IMR-90 (cell line): ENCODE measurements around the gene SCAF11. TPM values are rescaled to one million over a fixed set of nuclear protein-coding genes. Genes with fewer than 3 reads are reported as not detected.

Experiments used
- ATAC-seq: fragments of 200-7000 bp; cut with Tn5 transposase; 2 replicates; pipeline ENCODE4 v1.9.1; 2020; ENCODE audit warnings: low read depth, mild to moderate bottlenecking, moderate library complexity
- BruUV-seq: library from RNA; stranded (reverse); fragments of 400-500 nt; replicated peaks from 2 replicates; lab custom pipeline; 2021; lab: Mats Ljungman, UMichigan
- CTCF ChIA-PET: fragments of 300-600 bp; formaldehyde crosslinking; extraction: SDS; loops from one replicate; lab custom pipeline; 2021; ENCODE audit warnings: antibody characterized with exemption; lab: Yijun Ruan, JAX
- POLR2A ChIA-PET: fragments of 300-600 bp; sonication (Branson Sonifier 250); formaldehyde crosslinking; loops from one replicate; lab custom pipeline; 2022; ENCODE audit warnings: antibody characterized with exemption; ENCODE audit not compliant: unreplicated experiment; lab: Charles Lee
- DNase-seq: peaks from one replicate; pipeline ENCODE4 v3.0.0; 2013
- H2AFZ ChIP-seq: replicated peaks from 2 replicates; pipeline ENCODE3; 2013; ENCODE audit warnings: low read length, mild to moderate bottlenecking; ENCODE audit not compliant: poor library complexity
- H2AK5ac ChIP-seq: 2 replicates; pipeline ENCODE4 v1.6.1; 2013; ENCODE audit warnings: low read depth, low read length, inconsistent platforms
- H2AK9ac ChIP-seq: replicated peaks from 2 replicates; pipeline ENCODE3; 2013; ENCODE audit warnings: mild to moderate bottlenecking, low read depth, low read length, moderate library complexity; ENCODE audit not compliant: poor library complexity
- H2BK120ac ChIP-seq: 2 replicates; pipeline ENCODE4 v1.6.1; 2013; ENCODE audit warnings: low read depth, low read length, inconsistent platforms
- H2BK15ac ChIP-seq: 3 replicates; pipeline ENCODE4 v1.6.1; 2013; ENCODE audit warnings: low read depth, low read length, inconsistent platforms
- H2BK20ac ChIP-seq: 2 replicates; pipeline ENCODE4 v1.6.1; 2013; ENCODE audit warnings: low read depth, mild to moderate bottlenecking, inconsistent platforms, low read length, moderate library complexity
- H2BK5ac ChIP-seq: 2 replicates; pipeline ENCODE4 v1.6.1; 2013; ENCODE audit warnings: mild to moderate bottlenecking, low read depth, low read length, inconsistent platforms; ENCODE audit not compliant: poor library complexity, severe bottlenecking
- H3K14ac ChIP-seq: replicated peaks from 2 replicates; pipeline ENCODE4 v1.6.1; 2013; ENCODE audit warnings: low read depth, low read length, inconsistent platforms
- H3K18ac ChIP-seq: 2 replicates; pipeline ENCODE4 v1.6.1; 2013; ENCODE audit warnings: low read depth, low read length, control low read depth
- H3K23ac ChIP-seq: 2 replicates; pipeline ENCODE4 v1.6.1; 2013; ENCODE audit warnings: low read depth, low read length, inconsistent platforms
- H3K27ac ChIP-seq: 2 replicates; pipeline ENCODE4 v1.5.1; 2013; ENCODE audit warnings: mild to moderate bottlenecking, control low read depth, low read length; ENCODE audit not compliant: insufficient read depth
- H3K27me3 ChIP-seq: 2 replicates; pipeline ENCODE4 v1.6.1; 2013; ENCODE audit warnings: low read length; ENCODE audit not compliant: control insufficient read depth, insufficient read depth
- H3K36me3 ChIP-seq: 2 replicates; pipeline ENCODE4 v1.6.1; 2013; ENCODE audit warnings: low read length, mixed read lengths; ENCODE audit not compliant: control insufficient read depth, insufficient read depth
- H3K4ac ChIP-seq: 2 replicates; pipeline ENCODE4 v1.6.1; 2013; ENCODE audit warnings: low read depth, low read length, inconsistent platforms
- H3K4me1 ChIP-seq: 2 replicates; pipeline ENCODE4 v1.6.1; 2013; ENCODE audit warnings: low read length, mixed read lengths; ENCODE audit not compliant: control insufficient read depth, insufficient read depth
- H3K4me2 ChIP-seq: 2 replicates; pipeline ENCODE4 v1.6.1; 2013; ENCODE audit warnings: low read depth, mild to moderate bottlenecking, control low read depth, low read length, moderate library complexity
- H3K4me3 ChIP-seq: 2 replicates; pipeline ENCODE4 v1.5.1; 2013; ENCODE audit warnings: low read depth, mild to moderate bottlenecking, control low read depth, low read length, moderate library complexity; ENCODE audit not compliant: insufficient read depth
- H3K56ac ChIP-seq: 2 replicates; pipeline ENCODE4 v1.6.1; 2013; ENCODE audit warnings: low read length, inconsistent platforms; ENCODE audit not compliant: insufficient read depth; ENCODE audit errors: extremely low read depth
- H3K79me1 ChIP-seq, 2 experiments: 2 replicates each; pipeline ENCODE4 v1.6.1; 2013; ENCODE audit warnings: low read length in 2 of 2, inconsistent platforms in 1 of 2, low read depth in 1 of 2
- H3K9ac ChIP-seq: 2 replicates; pipeline ENCODE4 v1.6.1; 2013; ENCODE audit warnings: low read depth, low read length, control low read depth
- H3K9me1 ChIP-seq: 2 replicates; pipeline ENCODE4 v1.6.1; 2013; ENCODE audit warnings: low read length, inconsistent platforms; ENCODE audit not compliant: insufficient read depth
- H3K9me3 ChIP-seq: 2 replicates; pipeline ENCODE4 v1.6.1; 2013; ENCODE audit warnings: low read length; ENCODE audit not compliant: control insufficient read depth, insufficient read depth
- H4K20me1 ChIP-seq: 2 replicates; pipeline ENCODE4 v1.6.1; 2013; ENCODE audit warnings: low read length, inconsistent platforms; ENCODE audit not compliant: insufficient read depth
- H4K5ac ChIP-seq: 2 replicates; pipeline ENCODE4 v1.6.1; 2013; ENCODE audit warnings: mild to moderate bottlenecking, low read depth, low read length, control low read depth
- H4K8ac ChIP-seq, 2 experiments: 2 replicates each; pipeline ENCODE4 v1.6.1; 2013; ENCODE audit warnings: low read depth in 2 of 2, low read length in 2 of 2, control low read depth in 1 of 2, inconsistent platforms in 1 of 2
- H4K91ac ChIP-seq: 2 replicates; pipeline ENCODE4 v1.6.1; 2013; ENCODE audit warnings: low read depth, low read length, inconsistent platforms; ENCODE audit not compliant: insufficient read depth
- BHLHE40 ChIP-seq: fragments of 150-350 bp; IDR thresholded peaks from 2 replicates; pipeline ENCODE4 v1.6.1; 2016; ENCODE audit warnings: mild to moderate bottlenecking, low read depth, low read length
- CEBPB ChIP-seq: IDR thresholded peaks from 2 replicates; pipeline ENCODE4 v1.6.1; 2012; ENCODE audit warnings: low read depth, low read length, improper control_type of control experiment
- CHD1 ChIP-seq: IDR thresholded peaks from 2 replicates; pipeline ENCODE4 v1.6.1; 2012; ENCODE audit warnings: low read depth, low read length, improper control_type of control experiment
- ELK1 ChIP-seq: fragments of 150-350 bp; IDR thresholded peaks from 2 replicates; pipeline ENCODE4 v1.6.1; 2016; ENCODE audit warnings: low read depth, mild to moderate bottlenecking, low read length, moderate library complexity, borderline replicate concordance
- FOS ChIP-seq: fragments of 150-350 bp; IDR thresholded peaks from 2 replicates; pipeline ENCODE4 v1.6.1; 2016; ENCODE audit warnings: low read depth, low read length
- MAFK ChIP-seq: IDR thresholded peaks from 2 replicates; pipeline ENCODE4 v1.6.1; 2012; ENCODE audit warnings: low read depth, low read length, improper control_type of control experiment
- MXI1 ChIP-seq: IDR thresholded peaks from 2 replicates; pipeline ENCODE4 v1.6.1; 2012; ENCODE audit warnings: low read depth, mild to moderate bottlenecking, low read length, moderate library complexity, borderline replicate concordance
- NFE2L2 ChIP-seq: fragments of 150-350 bp; IDR thresholded peaks from 2 replicates; pipeline ENCODE4 v1.6.1; 2016; ENCODE audit warnings: low read depth, mild to moderate bottlenecking, low read length
- POLR2A ChIP-seq: IDR thresholded peaks from 2 replicates; pipeline ENCODE4 v1.6.1; 2012; ENCODE audit warnings: mild to moderate bottlenecking, low read depth, low read length
- RAD21 ChIP-seq: IDR thresholded peaks from 2 replicates; pipeline ENCODE4 v1.6.1; 2012; ENCODE audit warnings: low read length, improper control_type of control experiment
- RCOR1 ChIP-seq: IDR thresholded peaks from 2 replicates; pipeline ENCODE4 v1.6.1; 2012; ENCODE audit warnings: mild to moderate bottlenecking, low read length, improper control_type of control experiment; ENCODE audit not compliant: insufficient replicate concordance
- RFX5 ChIP-seq: IDR thresholded peaks from 2 replicates; pipeline ENCODE4 v1.8.0; 2012; ENCODE audit warnings: low read depth, mild to moderate bottlenecking, low read length, moderate library complexity
- SMC3 ChIP-seq: fragments of 150-350 bp; IDR thresholded peaks from 2 replicates; pipeline ENCODE4 v1.6.1; 2016; ENCODE audit warnings: low read depth, mild to moderate bottlenecking, antibody characterized with exemption, low read length, moderate library complexity
- USF2 ChIP-seq: fragments of 150-350 bp; IDR thresholded peaks from 2 replicates; pipeline ENCODE4 v1.6.1; 2017; ENCODE audit warnings: mild to moderate bottlenecking, antibody characterized with exemption, low read length, low read depth
- WGBS, 2 experiments: methylation state at CpG; one replicate each; pipeline versions ENCODE4 v1.1.5 to v1.1.7; 2013; ENCODE audit warnings: missing lambda C conversion rate in 2 of 2; ENCODE audit not compliant: insufficient read length in 1 of 2; ENCODE audit errors: extremely low coverage in 2 of 2; 5-methylcytosine and 5-hydroxymethylcytosine counted together
- dilution Hi-C: fragments of 300-500 bp; cut with HindIII; formaldehyde crosslinking; loops from one replicate; pipeline ENCODE4 v1.14.3; 2018; ENCODE audit warnings: low sequenced_read_pairs; ENCODE audit not compliant: unreplicated experiment
- in situ Hi-C: fragments of 300-500 bp; cut with MboI; formaldehyde crosslinking; loops from 3 replicates; pipeline ENCODE4 v1.14.3; 2019; ENCODE audit warnings: low sequenced_read_pairs, inconsistent platforms, mixed read lengths
- intact Hi-C: fragments of 100-400 bp; cut with micrococcal nuclease; formaldehyde crosslinking; loops from 2 replicates; pipeline ENCODE4 v1.10.0; 2022
- polyA plus RNA-seq, 3 experiments: library from polyadenylated mRNA; depleted of rRNA; stranded (reverse); fragments of >200 nt; gene quantifications; 2 replicates each; pipeline ENCODE4 v1.2.3, GENCODE V29; 2012; ENCODE audit warnings: low replicate concordance in 1 of 3
- total RNA-seq: library from RNA; depleted of rRNA; stranded (reverse); fragments of >200 nt; gene quantifications from 2 replicates; pipeline ENCODE4 v1.2.3, GENCODE V29; 2012
- TF ChIP-seq, protein P1 (sequence below): conservative IDR thresholded peaks from 2 replicates; pipeline ENCODE4 v1.5.1; 2012; ENCODE audit warnings: mild to moderate bottlenecking, low read depth, low read length, improper control_type of control experiment

SCAF11 gene
- total and polyA plus RNA-seq, 2 of the 4 experiments (the other 2 are of a cell fraction): 33.9 to 70.4 TPM

- no peak overlapping the region for H2BK120ac ChIP-seq
- H3K36me3 ChIP-seq: peaks cover 5% of the 10 kb centered on the region; the same call in 1 of the 2 replicates
- peaks cover 2% of the 10 kb centered on the region; the same call in 1 of the 2 replicates for H3K9me3 ChIP-seq
- H4K20me1 ChIP-seq: no peaks in the 10 kb centered on the region
- H3K14ac ChIP-seq: no peak overlapping the region
- ATAC-seq (no peak), DNase-seq (no peak)
- no peak overlapping the region for H3K18ac ChIP-seq
- no peak overlapping the region for H2AK9ac ChIP-seq
- no peak overlapping the region for H2AK5ac ChIP-seq
- H3K4me2 ChIP-seq: no peak overlapping the region
- no peak overlapping the region for H4K8ac ChIP-seq
- ChIA-PET CTCF (no interaction called here), POLR2A (no interaction called here)
- H3K9me1 ChIP-seq: no peaks in the 10 kb centered on the region
- intact Hi-C loops: no loop called here
- H3K79me1 ChIP-seq: peaks cover 0 to 5% of the 10 kb centered on the region in 2 experiments; a peak in 3 of 4 replicates
- TF ChIP-seq POLR2A: no peak
- TF ChIP-seq NFE2L2: no peak
- no peak for TF ChIP-seq BHLHE40
- no peak for TF ChIP-seq USF2
- TF ChIP-seq CEBPB: no peak
- TF ChIP-seq CHD1: no peak
- no peak for TF ChIP-seq FOS
- no peak for TF ChIP-seq MXI1
- TF ChIP-seq RFX5: no peak
- TF ChIP-seq SMC3: no peak
- no peak for TF ChIP-seq ELK1
- TF ChIP-seq RCOR1: no peak
- no peak for TF ChIP-seq RAD21
- TF ChIP-seq, protein P1, sequence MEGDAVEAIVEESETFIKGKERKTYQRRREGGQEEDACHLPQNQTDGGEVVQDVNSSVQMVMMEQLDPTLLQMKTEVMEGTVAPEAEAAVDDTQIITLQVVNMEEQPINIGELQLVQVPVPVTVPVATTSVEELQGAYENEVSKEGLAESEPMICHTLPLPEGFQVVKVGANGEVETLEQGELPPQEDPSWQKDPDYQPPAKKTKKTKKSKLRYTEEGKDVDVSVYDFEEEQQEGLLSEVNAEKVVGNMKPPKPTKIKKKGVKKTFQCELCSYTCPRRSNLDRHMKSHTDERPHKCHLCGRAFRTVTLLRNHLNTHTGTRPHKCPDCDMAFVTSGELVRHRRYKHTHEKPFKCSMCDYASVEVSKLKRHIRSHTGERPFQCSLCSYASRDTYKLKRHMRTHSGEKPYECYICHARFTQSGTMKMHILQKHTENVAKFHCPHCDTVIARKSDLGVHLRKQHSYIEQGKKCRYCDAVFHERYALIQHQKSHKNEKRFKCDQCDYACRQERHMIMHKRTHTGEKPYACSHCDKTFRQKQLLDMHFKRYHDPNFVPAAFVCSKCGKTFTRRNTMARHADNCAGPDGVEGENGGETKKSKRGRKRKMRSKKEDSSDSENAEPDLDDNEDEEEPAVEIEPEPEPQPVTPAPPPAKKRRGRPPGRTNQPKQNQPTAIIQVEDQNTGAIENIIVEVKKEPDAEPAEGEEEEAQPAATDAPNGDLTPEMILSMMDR: no peak
- TF ChIP-seq MAFK: no peak
- H2BK5ac ChIP-seq: no peak overlapping the region
- H3K27ac ChIP-seq: no peak overlapping the region
- BruUV-seq: no TSS peak
- H3K9ac ChIP-seq: no peak overlapping the region
- H3K4ac ChIP-seq: no peak overlapping the region
- H2BK15ac ChIP-seq: no peak overlapping the region
- no peak overlapping the region for H2BK20ac ChIP-seq
- H3K23ac ChIP-seq: no peak overlapping the region
- no peaks in the 10 kb centered on the region; the same call in 1 of the 2 replicates for H3K4me1 ChIP-seq
- H3K56ac ChIP-seq: no peak overlapping the region
- dilution Hi-C loops: no loop called here
- no peaks in the 10 kb centered on the region for H3K27me3 ChIP-seq
- no CpG with 5 or more reads among the region's 1 CpG for WGBS, 2 experiments
- H4K5ac ChIP-seq: no peak overlapping the region
- in situ Hi-C loops: no loop called here
- H2AFZ ChIP-seq: no peak overlapping the region
- no peak overlapping the region for H3K4me3 ChIP-seq
- H4K91ac ChIP-seq: no peak overlapping the region
Observed at GRCh38 chr12:45886685-45887084, 103.7 kb downstream of the SCAF11 start.
